ENCODE data around the gene CXorf65. TPM values are rescaled to one million over a fixed set of nuclear protein-coding genes. Genes with fewer than 3 reads are reported as not detected.

The CXorf65 gene
- total RNA-seq, 2 experiments from 2014 or later: 25.3 to 25.5 TPM

DNA sequence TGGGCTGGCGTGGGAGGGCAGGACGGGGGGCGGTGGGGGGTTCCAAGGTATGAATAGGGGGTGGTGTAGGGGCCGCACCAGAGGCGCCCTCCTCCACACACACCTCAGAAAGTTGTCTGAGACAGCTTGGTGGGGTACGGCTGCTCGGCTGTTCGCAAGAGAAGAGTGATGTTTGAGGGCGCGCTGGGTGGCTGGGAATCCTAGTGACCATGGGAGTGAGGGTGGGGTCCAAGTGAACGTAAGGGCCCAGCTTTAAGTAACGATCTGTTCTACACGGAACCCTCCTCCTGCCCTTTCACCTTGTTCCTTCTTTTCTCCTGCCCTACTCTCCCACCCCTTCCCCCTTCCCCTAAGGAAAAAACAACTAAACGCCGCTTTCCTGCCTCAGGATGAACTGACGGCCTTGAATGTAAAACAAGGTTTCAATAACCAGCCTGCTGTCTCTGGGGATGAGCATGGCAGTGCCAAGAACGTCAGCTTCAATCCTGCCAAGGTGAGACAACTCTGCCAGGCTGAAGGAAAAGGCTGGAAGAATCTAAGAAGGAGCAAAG, 12.5 kb upstream of the CXorf65 start:
- ChIA-PET CTCF (interaction anchor here (0.5 to 2.7 kb wide), 6 partner anchors 11 to 238 kb away, joined by 3 to 15 read pairs (median 4); partner anchors contain the start of genes CXorf65 and FOXO4), POLR2A (interaction anchor here (0.6 to 1.3 kb wide), 2 partner anchors 9 to 413 kb away, joined by 4 to 6 read pairs; no protein-coding TSS in a partner anchor)
- Mint-ChIP-seq H3K4me3 (peak overlapping the region; percentile 81), H3K27ac (peak overlapping the region; percentile 91), H3K9me3 (no peaks in the 10 kb centered on the region), H3K4me1 (peaks cover 27% of the 10 kb centered on the region), H3K27me3 (no peaks in the 10 kb centered on the region), H3K36me3 (ENCODE audit: low read depth) (peaks cover 22% of the 10 kb centered on the region)
- DNase-seq: no peak

DNA sequence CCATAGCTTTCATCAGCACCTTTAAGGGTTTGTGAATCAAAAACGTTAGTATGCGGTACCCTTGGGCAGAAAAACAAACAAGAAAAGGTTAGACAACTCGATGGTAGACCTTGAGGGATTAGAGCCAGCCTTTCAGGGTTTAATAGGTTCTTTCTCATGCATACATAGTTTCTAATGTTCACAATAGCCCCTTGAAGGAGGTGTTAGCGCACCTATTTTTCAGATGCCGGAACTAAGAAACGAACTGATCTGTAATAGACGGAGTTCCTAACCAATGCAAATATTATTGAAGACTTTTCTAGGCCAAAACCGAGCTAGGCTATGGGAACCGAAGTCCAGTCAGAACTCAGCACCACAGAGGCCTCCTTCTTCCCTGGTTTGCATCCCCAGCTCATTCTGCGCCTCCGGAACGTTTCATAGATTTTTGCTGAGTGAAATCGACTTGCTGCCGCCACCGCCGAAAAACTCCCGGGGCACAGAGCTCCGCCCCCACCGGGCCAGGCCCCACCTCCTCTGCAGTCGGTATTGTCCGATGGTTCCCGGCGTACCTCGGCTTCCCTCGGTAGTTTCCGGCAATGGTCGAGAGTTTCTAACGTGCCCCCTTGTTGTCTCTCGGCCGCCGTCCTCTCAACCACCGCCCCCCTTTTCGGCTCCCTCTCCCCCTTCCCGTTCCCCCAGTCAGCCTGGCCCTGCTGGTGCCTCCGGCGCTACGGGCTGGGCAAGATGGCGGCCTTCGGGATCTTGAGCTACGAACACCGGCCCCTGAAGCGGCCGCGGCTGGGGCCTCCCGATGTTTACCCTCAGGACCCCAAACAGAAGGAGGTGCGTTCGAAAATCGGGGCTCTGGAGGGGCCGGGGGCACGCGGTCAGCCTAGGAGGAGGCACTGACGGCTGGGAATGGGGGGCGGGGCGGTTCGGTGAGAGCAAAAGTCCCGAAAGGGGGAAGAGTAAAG, 11.8 kb upstream of the CXorf65 start, which contains the start of gene MED12:
Gene MED12 (plus strand): TSS at position 565 of the 953 bp plus-strand sequence. CDS start 159 bp downstream, at position 724.
- ChIA-PET POLR2A (interaction anchor here (0.6 to 1.3 kb wide), 4 partner anchors 8 to 1152 kb away, joined by 3 to 6 read pairs (median 4); no protein-coding TSS in a partner anchor), CTCF (interaction anchor here (0.5 to 2.7 kb wide), 8 partner anchors 9 to 237 kb away, joined by 3 to 15 read pairs (median 4); partner anchors contain the start of genes CXorf65, FOXO4 and NONO)
- H3K27me3 Mint-ChIP-seq: no peaks in the 10 kb centered on the region

DNA sequence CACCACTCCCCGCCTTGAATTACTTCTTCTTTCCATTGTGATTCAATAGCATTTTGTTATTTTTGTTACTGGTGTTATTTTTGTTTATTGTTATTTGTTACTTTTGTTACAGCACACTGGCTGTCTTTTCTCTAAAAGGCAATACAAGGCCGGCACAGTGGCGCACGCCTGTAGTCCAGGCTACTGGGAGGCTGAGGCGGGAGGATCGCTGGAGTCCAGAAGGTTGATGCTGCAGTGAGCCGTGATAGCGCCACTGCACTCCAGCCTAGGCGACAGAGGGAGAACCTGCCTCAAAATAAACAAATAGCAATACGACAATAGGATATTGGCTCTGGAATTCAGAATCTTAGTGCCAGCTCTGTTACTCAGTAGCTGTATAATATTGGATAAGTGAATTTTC, 10.8 kb upstream of the CXorf65 start:
- Mint-ChIP-seq H3K27ac (peak overlapping the region; percentile 19), H3K27me3 (no peaks in the 10 kb centered on the region), H3K4me3 (no peak overlapping the region), H3K36me3 (ENCODE audit: low read depth) (peaks cover 11% of the 10 kb centered on the region), H3K4me1 (peaks cover 36% of the 10 kb centered on the region), H3K9me3 (no peaks in the 10 kb centered on the region)
- ChIA-PET CTCF (interaction anchor here (0.6 to 2.6 kb wide), 5 partner anchors 10 to 166 kb away, joined by 3 to 15 read pairs (median 5); partner anchors contain the start of genes FOXO4 and NONO), POLR2A (interaction anchor here (1.0 kb wide), 1 partner anchor 16 kb away, joined by 3 read pairs; no protein-coding TSS in a partner anchor)
- DNase-seq: no peak

More for the DNA sequence above, 11.8 kb upstream of the CXorf65 start, which contains the start of gene MED12:
- Mint-ChIP-seq H3K36me3 (ENCODE audit: low read depth) (peaks cover 18% of the 10 kb centered on the region), H3K27ac (peak within 1 kb of the TSS; percentile 91), H3K4me1 (peaks cover 32% of the 10 kb centered on the region), H3K9me3 (no peaks in the 10 kb centered on the region), H3K4me3 (peak within 1 kb of the TSS; percentile 81)
- peak; percentile 79 for DNase-seq

DNA sequence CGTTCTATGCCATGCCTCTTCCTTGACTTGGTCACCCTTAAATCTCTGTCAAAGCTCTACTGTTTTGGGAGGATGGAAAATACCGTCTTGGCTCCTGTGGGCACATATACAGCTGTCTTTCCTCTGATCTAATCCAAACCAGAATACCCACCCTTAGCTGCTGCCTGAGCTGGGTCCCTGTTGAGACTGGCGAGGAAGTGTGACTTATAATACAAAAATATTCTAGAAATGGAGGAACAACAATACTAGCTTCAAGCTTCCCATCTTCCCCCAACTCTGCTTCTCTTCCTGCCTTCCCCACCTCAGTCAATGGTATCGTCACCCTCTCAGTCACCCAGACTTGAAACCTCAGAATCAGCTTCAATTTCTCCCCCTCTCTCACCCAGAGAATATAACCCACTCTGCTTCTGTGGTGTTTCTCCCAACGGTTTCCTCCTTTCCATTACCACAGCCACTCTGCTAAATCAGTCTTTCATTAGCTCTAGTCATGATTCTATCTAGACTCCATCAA, 5.4 kb upstream of the CXorf65 start:
- no peaks in the 10 kb centered on the region for H3K27me3 Mint-ChIP-seq
- H3K36me3 Mint-ChIP-seq (ENCODE audit: low read depth): peaks cover 44% of the 10 kb centered on the region
- peak overlapping the region; percentile 98 for H3K4me3 Mint-ChIP-seq
- CTCF ChIA-PET: interaction anchor here (1.2 to 1.7 kb wide), 5 partner anchors 9 to 20 kb away, joined by 3 to 9 read pairs (median 5); no protein-coding TSS in a partner anchor
- H3K27ac Mint-ChIP-seq: peak overlapping the region; percentile 99
- DNase-seq: peak; percentile 33
- POLR2A ChIA-PET: interaction anchor here (0.6 to 1.5 kb wide), 2 partner anchors 10 to 70 kb away, joined by 3 to 6 read pairs; no protein-coding TSS in a partner anchor
- no peaks in the 10 kb centered on the region for H3K9me3 Mint-ChIP-seq
- H3K4me1 Mint-ChIP-seq: peaks cover 35% of the 10 kb centered on the region

DNA sequence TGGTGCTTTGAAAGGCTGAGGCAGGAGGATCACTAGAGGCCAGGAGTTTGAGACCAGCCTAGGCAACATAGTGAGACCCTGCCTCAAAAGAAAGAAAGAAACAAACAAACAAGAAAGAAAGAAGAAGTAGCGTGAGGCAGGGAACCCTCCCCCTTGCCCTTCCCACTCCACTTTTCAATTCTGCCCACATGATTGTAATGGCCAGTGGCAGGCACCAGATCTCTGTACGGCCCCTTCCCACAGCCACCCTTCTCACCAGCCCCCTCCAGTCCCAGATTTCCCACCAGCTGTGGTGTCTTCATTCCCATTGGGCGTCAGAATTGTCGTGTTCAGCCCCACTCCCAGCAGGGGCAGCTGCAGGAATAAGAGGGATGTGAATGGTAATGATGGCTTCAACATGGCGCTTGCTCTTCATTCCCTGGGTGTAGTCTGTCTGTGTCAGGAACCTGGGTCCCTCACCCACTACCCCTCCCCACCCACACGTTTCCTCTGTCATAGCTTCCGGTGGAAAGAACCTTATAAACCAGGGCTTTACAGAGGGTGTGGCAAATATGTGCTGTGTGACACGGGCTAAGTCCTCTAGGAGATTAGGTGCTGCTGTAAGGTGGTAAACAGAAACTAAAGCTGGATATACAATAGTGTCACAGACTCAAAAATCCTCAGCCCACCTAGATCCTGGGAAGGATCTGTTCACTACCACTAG, 4.8 kb upstream of the CXorf65 start, which contains the start of gene IL2RG:
Gene IL2RG (minus strand): TSS at position 437 of the 703 bp plus-strand sequence. CDS start 38 bp downstream, at position 399.
- peak within 1 kb of the TSS; percentile 98 for H3K4me3 Mint-ChIP-seq
- H3K27ac Mint-ChIP-seq: peak within 1 kb of the TSS; percentile 99
- POLR2A ChIA-PET: interaction anchor here (0.6 to 1.5 kb wide), 2 partner anchors 9 to 71 kb away, joined by 3 to 6 read pairs; no protein-coding TSS in a partner anchor
- peak; percentile 87 for DNase-seq
- no peaks in the 10 kb centered on the region for H3K27me3 Mint-ChIP-seq
- peaks cover 50% of the 10 kb centered on the region for H3K36me3 Mint-ChIP-seq (ENCODE audit: low read depth)
- CTCF ChIA-PET: interaction anchor here (1.2 to 1.7 kb wide), 5 partner anchors 8 to 21 kb away, joined by 3 to 9 read pairs (median 5); no protein-coding TSS in a partner anchor
- peaks cover 39% of the 10 kb centered on the region for H3K4me1 Mint-ChIP-seq
- H3K9me3 Mint-ChIP-seq: no peaks in the 10 kb centered on the region

DNA sequence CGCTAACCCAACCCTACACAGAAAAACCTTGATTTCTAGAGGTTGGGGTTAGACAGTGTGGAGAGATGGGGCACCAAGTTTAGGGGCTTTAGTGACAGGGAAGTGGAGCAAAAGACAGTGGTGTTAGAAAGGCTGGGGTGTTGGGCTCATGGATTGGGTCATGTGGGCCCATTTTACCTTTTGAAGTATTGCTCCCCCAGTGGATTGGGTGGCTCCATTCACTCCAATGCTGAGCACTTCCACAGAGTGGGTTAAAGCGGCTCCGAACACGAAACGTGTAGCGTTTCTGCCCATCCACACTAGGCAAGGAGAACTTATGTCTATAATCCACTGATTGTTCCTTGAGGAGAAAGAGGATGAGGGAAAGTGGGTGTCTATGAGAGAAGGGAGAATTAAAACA, 2.5 kb upstream of the CXorf65 start:
- Mint-ChIP-seq H3K4me1 (peaks cover 52% of the 10 kb centered on the region), H3K27me3 (no peaks in the 10 kb centered on the region), H3K27ac (peak overlapping the region; percentile 99), H3K9me3 (no peaks in the 10 kb centered on the region), H3K36me3 (ENCODE audit: low read depth) (peaks cover 66% of the 10 kb centered on the region), H3K4me3 (peak overlapping the region; percentile 98)
- DNase-seq: peak; percentile 26
- POLR2A ChIA-PET: no interaction called here
- CTCF ChIA-PET: interaction anchor here (1.7 kb wide), 1 partner anchor 8 kb away, joined by 5 read pairs; no protein-coding TSS in a partner anchor

DNA sequence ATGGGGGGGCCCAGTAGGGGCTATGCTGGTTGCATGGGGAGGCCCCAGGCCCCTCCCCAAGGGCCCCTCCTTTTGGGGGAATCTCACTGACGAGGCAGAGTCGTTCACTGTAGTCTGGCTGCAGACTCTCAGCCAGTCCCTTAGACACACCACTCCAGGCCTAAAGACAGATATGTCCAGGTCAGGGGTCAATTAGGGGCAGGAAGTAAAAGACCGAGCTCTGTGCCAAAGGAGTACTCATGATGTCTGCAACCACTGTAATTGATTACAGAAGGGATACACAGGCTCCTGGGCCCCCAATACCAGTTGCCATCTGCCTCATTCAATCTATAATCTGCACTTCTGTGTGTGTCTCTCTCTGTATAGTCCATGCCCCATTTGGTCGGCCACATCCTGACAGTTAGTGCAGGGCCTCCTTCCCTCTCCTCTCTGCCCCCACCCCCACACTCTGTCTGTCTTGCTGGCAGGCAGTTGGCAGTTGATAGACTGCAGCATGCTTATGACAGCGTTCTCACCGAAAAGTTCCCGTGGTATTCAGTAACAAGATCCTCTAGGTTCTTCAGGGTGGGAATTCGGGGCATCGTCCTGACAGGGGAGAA, 1.3 kb upstream of the CXorf65 start:
- Mint-ChIP-seq H3K36me3 (ENCODE audit: low read depth) (peaks cover 70% of the 10 kb centered on the region), H3K9me3 (no peaks in the 10 kb centered on the region), H3K27me3 (no peaks in the 10 kb centered on the region), H3K27ac (peak overlapping the region; percentile 99), H3K4me1 (peaks cover 57% of the 10 kb centered on the region), H3K4me3 (peak overlapping the region; percentile 98)
- ChIA-PET CTCF (interaction anchor here (1.3 to 1.5 kb wide), 2 partner anchors 11 to 22 kb away, joined by 3 to 4 read pairs; partner anchors contain the start of gene MED12), POLR2A (no interaction called here)
- DNase-seq: peak; percentile 65

DNA sequence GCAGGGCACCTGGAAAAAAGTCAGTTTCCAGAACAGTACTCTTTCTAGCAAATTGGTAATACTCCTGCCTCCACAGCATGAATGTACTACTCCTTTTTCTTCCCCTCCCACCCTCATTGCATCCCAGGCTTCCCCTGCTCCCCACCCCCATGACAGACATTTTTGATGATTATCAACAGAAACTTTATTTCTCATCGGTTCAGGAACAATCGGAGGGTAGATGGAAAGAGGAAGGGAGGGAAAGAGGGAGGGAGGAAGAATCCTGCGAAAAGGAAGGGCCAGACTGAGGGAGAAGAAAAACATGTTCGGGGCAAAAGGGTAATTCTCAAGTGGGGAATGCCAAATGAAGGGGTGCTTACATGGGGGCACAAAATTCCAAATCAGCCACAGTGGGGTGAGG, 705 bp upstream of the CXorf65 start:
- H3K27ac Mint-ChIP-seq: peak overlapping the region; percentile 99
- no peaks in the 10 kb centered on the region for H3K27me3 Mint-ChIP-seq
- peaks cover 70% of the 10 kb centered on the region for H3K36me3 Mint-ChIP-seq (ENCODE audit: low read depth)
- ChIA-PET POLR2A (no interaction called here), CTCF (interaction anchor here (1.3 to 1.5 kb wide), 2 partner anchors 11 to 23 kb away, joined by 3 to 4 read pairs; partner anchors contain the start of gene MED12)
- peaks cover 57% of the 10 kb centered on the region for H3K4me1 Mint-ChIP-seq
- DNase-seq: no peak
- H3K4me3 Mint-ChIP-seq: peak overlapping the region; percentile 98
- H3K9me3 Mint-ChIP-seq: no peaks in the 10 kb centered on the region

DNA sequence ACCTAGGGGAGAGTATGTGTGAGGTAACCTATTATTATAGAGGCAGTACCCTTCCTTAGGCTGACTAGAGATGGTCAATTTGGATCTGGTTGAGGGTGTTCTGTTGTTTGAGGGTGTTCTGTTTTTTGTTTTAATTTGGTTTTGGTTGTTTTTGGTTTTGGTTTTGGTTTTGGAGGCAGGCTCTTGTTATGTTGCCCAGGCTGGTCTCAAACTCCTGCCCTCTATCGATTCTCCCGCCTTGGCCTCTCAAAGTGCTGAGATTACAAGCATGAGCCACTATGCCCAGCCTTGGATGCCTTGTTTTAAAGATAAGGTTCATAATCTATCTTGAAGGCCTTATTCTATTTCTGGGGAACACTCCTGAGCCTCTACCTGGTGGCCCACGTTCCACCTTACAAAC, 912 bp downstream of the CXorf65 start:
- Mint-ChIP-seq H3K4me3 (peak overlapping the region; percentile 63), H3K36me3 (ENCODE audit: low read depth) (peaks cover 63% of the 10 kb centered on the region), H3K4me1 (peaks cover 65% of the 10 kb centered on the region), H3K9me3 (no peaks in the 10 kb centered on the region), H3K27me3 (no peaks in the 10 kb centered on the region), H3K27ac (peak overlapping the region; percentile 88)
- ChIA-PET POLR2A (no interaction called here), CTCF (no interaction called here)
- DNase-seq: peak; percentile 25

DNA sequence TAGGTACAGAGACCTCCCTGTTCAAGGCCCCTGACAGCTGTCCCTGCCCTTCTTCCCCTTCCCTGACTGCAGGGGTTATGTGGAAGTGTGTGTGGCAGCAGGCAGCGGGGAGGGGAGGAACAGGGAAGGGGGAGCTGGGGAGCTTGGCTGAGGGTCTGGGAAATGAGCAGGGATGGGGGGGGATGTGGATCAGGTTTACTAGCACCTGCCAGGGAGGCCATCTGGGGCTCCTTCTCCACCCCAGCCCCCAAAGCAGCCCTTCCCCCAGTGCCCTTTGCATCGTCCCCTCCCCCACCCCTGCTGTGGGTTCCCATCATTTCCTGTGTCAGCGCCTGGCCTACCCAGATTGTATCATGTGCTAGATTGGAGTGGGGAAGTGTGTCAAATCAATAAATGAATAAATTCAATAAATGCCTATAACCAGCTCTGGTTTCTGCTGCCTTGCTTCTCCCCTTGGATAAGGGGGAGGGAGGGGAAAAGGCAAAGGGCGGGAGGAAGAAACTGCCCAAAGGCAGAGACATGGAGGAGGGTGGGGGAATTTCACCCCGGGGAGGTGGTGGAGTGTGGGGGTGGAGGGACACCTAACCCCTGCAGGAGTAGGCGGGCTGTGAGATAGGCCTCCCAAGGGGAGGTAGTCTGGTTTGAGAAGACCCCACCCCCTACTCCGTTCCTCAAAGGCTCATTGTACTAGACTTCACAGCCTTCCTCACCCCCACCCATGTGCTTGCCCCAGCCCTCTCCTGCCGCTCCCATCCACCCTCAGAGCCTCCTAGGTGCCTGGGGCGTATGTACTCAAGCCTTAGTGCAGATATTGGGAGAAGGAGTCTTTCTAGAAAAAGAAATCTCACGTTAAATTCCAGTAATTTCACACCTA, 3.2 kb downstream of the CXorf65 start:
- peak; percentile 61 for DNase-seq
- Mint-ChIP-seq H3K27me3 (no peaks in the 10 kb centered on the region), H3K9me3 (no peaks in the 10 kb centered on the region), H3K4me3 (peak overlapping the region; percentile 75), H3K36me3 (ENCODE audit: low read depth) (peaks cover 40% of the 10 kb centered on the region), H3K4me1 (peaks cover 73% of the 10 kb centered on the region), H3K27ac (peak overlapping the region; percentile 93)
- CTCF ChIA-PET: interaction anchor here (0.6 to 0.9 kb wide), 2 partner anchors 9 kb away, joined by 3 to 5 read pairs; no protein-coding TSS in a partner anchor
- POLR2A ChIA-PET: interaction anchor here (0.5 kb wide), 1 partner anchor 23 kb away, joined by 3 read pairs; no protein-coding TSS in a partner anchor
